Karpas-422 (cell line): ENCODE measurements around the gene BCAS3. TPM values are rescaled to one million over a fixed set of nuclear protein-coding genes. Genes with fewer than 3 reads are reported as not detected.
A peak's percentile ranks its signal among the peaks of the same experiment; 100 is the strongest.

ENCODE experiments used
- DNase-seq: peaks from one replicate; pipeline ENCODE4 v3.0.0-alpha.2; 2015
- H2AFZ ChIP-seq: fragments of 200-600 bp; sonication (generic); 2 replicates; pipeline ENCODE4 v1.6.1; 2014; ENCODE audit warnings: antibody characterized with exemption, low read length, mixed read lengths
- H3K27ac ChIP-seq: fragments of 200-600 bp; sonication (generic); 2 replicates; pipeline ENCODE4 v1.5.1; 2014; ENCODE audit warnings: mild to moderate bottlenecking, low read length, moderate library complexity
- H3K27me3 ChIP-seq: fragments of 200-600 bp; sonication (generic); 2 replicates; pipeline ENCODE4 v1.6.1; 2014; ENCODE audit warnings: low read length, mixed read lengths
- H3K36me3 ChIP-seq: fragments of 200-600 bp; sonication (generic); 2 replicates; pipeline ENCODE4 v1.6.1; 2014; ENCODE audit warnings: low read length, mixed read lengths; ENCODE audit not compliant: insufficient read depth
- H3K4me1 ChIP-seq: fragments of 200-600 bp; sonication (generic); 2 replicates; pipeline ENCODE4 v1.6.1; 2014; ENCODE audit warnings: mild to moderate bottlenecking, low read length, mixed read lengths
- H3K4me2 ChIP-seq: fragments of 200-600 bp; sonication (generic); 2 replicates; pipeline ENCODE4 v1.6.1; 2014; ENCODE audit warnings: low read length, low read depth, mild to moderate bottlenecking; ENCODE audit not compliant: poor library complexity, severe bottlenecking
- H3K4me3 ChIP-seq: fragments of 200-600 bp; sonication (generic); 2 replicates; pipeline ENCODE4 v1.5.1; 2014; ENCODE audit warnings: mild to moderate bottlenecking, antibody characterized with exemption, low read length, mixed read lengths
- H3K79me2 ChIP-seq: fragments of 200-600 bp; sonication (generic); 2 replicates; pipeline ENCODE4 v1.6.1; 2014; ENCODE audit warnings: mild to moderate bottlenecking, low read length, mixed read lengths
- H3K9ac ChIP-seq: fragments of 200-600 bp; sonication (generic); 2 replicates; pipeline ENCODE4 v1.6.0; 2014; ENCODE audit warnings: low read length
- H3K9me2 ChIP-seq: fragments of 200-600 bp; sonication (generic), shearing (Covaris generic); replicated peaks from 2 replicates; pipeline ENCODE4 v1.6.0; 2014; ENCODE audit warnings: mild to moderate bottlenecking, low read length, moderate library complexity; ENCODE audit not compliant: insufficient read depth
- H3K9me3 ChIP-seq: fragments of 300-700, 200-600 bp; sonication (generic); 2 replicates; pipeline ENCODE4 v1.6.1; 2014; ENCODE audit warnings: low read length, mixed read lengths
- H4K20me1 ChIP-seq: fragments of 200-600 bp; sonication (generic); 2 replicates; pipeline ENCODE4 v1.6.1; 2014; ENCODE audit warnings: mild to moderate bottlenecking, antibody characterized with exemption, low read length, low read depth; ENCODE audit not compliant: insufficient read depth
- total RNA-seq: library from RNA; depleted of rRNA; stranded (reverse); fragments of >200 nt; shearing (Covaris generic); gene quantifications from 2 replicates; pipeline ENCODE4 v1.2.3, GENCODE V29; 2014; ENCODE audit warnings: low replicate concordance; rRNA removed

The BCAS3 gene
- 32.6 and 42.6 TPM in 2 replicates for total RNA-seq

- H3K9me2 ChIP-seq, result no peaks in the 10 kb centered on the region
- H2AFZ ChIP-seq, result peak within 1 kb of the TSS; percentile 91
- peaks cover 5% of the 10 kb centered on the region; the same call in 1 of the 2 replicates for H3K79me2 ChIP-seq
- H3K36me3 ChIP-seq, result no peaks in the 10 kb centered on the region
- peak within 1 kb of the TSS; percentile 81 for H3K4me3 ChIP-seq
- H4K20me1 ChIP-seq, result no peaks in the 10 kb centered on the region
- H3K27me3 ChIP-seq, result no peaks in the 10 kb centered on the region
- no peaks in the 10 kb centered on the region for H3K9me3 ChIP-seq
- H3K4me1 ChIP-seq, result peaks cover 12% of the 10 kb centered on the region
- no peak within 1 kb of the TSS for H3K27ac ChIP-seq
- peak within 1 kb of the TSS; percentile 83 for H3K9ac ChIP-seq
- peak within 1 kb of the TSS; percentile 73 for H3K4me2 ChIP-seq
- peak; percentile 99 for DNase-seq
Measured at GRCh38 chr17:60677308-60678117, at the start of gene BCAS3. Gene BCAS3, plus strand, starts transcription at chr17:60677851.

- Histone ChIP-seq H3K9ac (no peak overlapping the region), H3K36me3 (peaks cover 3% of the 10 kb centered on the region; the same call in 1 of the 2 replicates), H3K9me3 (no peaks in the 10 kb centered on the region), H4K20me1 (no peaks in the 10 kb centered on the region), H3K79me2 (peaks cover 63% of the 10 kb centered on the region), H3K4me1 (peaks cover 2% of the 10 kb centered on the region), H2AFZ (no peak overlapping the region), H3K27me3 (no peaks in the 10 kb centered on the region), H3K4me2 (no peak overlapping the region), H3K27ac (no peak overlapping the region), H3K4me3 (no peak overlapping the region), H3K9me2 (no peaks in the 10 kb centered on the region)
- no peak for DNase-seq
Measured at GRCh38 chr17:60628252-60628889, 49.3 kb upstream of the BCAS3 start.

GRCh38 chr17:60629120-60629519 is 48.5 kb upstream of the BCAS3 start:
- no peak overlapping the region for H3K9ac ChIP-seq
- H3K4me1 ChIP-seq, result peaks cover 9% of the 10 kb centered on the region
- H3K27me3 ChIP-seq, result no peaks in the 10 kb centered on the region
- no peak overlapping the region for H3K27ac ChIP-seq
- no peak overlapping the region for H2AFZ ChIP-seq
- H3K4me2 ChIP-seq, result no peak overlapping the region
- no peak for DNase-seq
- no peak overlapping the region for H3K4me3 ChIP-seq
- H3K36me3 ChIP-seq, result peaks cover 3% of the 10 kb centered on the region; the same call in 1 of the 2 replicates
- H3K9me2 ChIP-seq, result no peaks in the 10 kb centered on the region
- peaks cover 58% of the 10 kb centered on the region for H3K79me2 ChIP-seq
- H3K9me3 ChIP-seq, result no peaks in the 10 kb centered on the region
- H4K20me1 ChIP-seq, result no peaks in the 10 kb centered on the region

GRCh38 chr17:60630352-60630751 is 47.3 kb upstream of the BCAS3 start:
- Histone ChIP-seq H3K27me3 (no peaks in the 10 kb centered on the region), H3K4me1 (peaks cover 16% of the 10 kb centered on the region), H3K27ac (no peak overlapping the region), H3K79me2 (peaks cover 55% of the 10 kb centered on the region), H3K9me2 (no peaks in the 10 kb centered on the region), H2AFZ (no peak overlapping the region), H3K36me3 (peaks cover 3% of the 10 kb centered on the region; the same call in 1 of the 2 replicates), H4K20me1 (no peaks in the 10 kb centered on the region), H3K4me3 (no peak overlapping the region), H3K9ac (no peak overlapping the region), H3K4me2 (no peak overlapping the region), H3K9me3 (no peaks in the 10 kb centered on the region)
- no peak for DNase-seq

GRCh38 chr17:60631119-60631518 is 46.5 kb upstream of the BCAS3 start:
- peaks cover 4% of the 10 kb centered on the region; the same call in 1 of the 2 replicates for H3K36me3 ChIP-seq
- H3K79me2 ChIP-seq, result peaks cover 55% of the 10 kb centered on the region
- H3K4me2 ChIP-seq, result no peak overlapping the region
- H3K9ac ChIP-seq, result no peak overlapping the region
- no peaks in the 10 kb centered on the region for H3K9me3 ChIP-seq
- no peak overlapping the region for H3K4me3 ChIP-seq
- no peaks in the 10 kb centered on the region for H4K20me1 ChIP-seq
- H2AFZ ChIP-seq, result no peak overlapping the region
- DNase-seq, result no peak
- no peak overlapping the region for H3K27ac ChIP-seq
- no peaks in the 10 kb centered on the region for H3K27me3 ChIP-seq
- peaks cover 16% of the 10 kb centered on the region for H3K4me1 ChIP-seq
- no peaks in the 10 kb centered on the region for H3K9me2 ChIP-seq

GRCh38 chr17:60637683-60638082 is 40.0 kb upstream of the BCAS3 start:
- no peak overlapping the region for H3K27ac ChIP-seq
- H3K36me3 ChIP-seq, result peaks cover 10% of the 10 kb centered on the region; the same call in 1 of the 2 replicates
- no peaks in the 10 kb centered on the region for H4K20me1 ChIP-seq
- no peaks in the 10 kb centered on the region for H3K9me3 ChIP-seq
- H3K79me2 ChIP-seq, result peaks cover 40% of the 10 kb centered on the region
- no peak overlapping the region for H3K9ac ChIP-seq
- no peak overlapping the region for H2AFZ ChIP-seq
- H3K4me2 ChIP-seq, result no peak overlapping the region
- no peaks in the 10 kb centered on the region for H3K27me3 ChIP-seq
- H3K4me3 ChIP-seq, result no peak overlapping the region
- H3K9me2 ChIP-seq, result no peaks in the 10 kb centered on the region
- no peak for DNase-seq
- peaks cover 27% of the 10 kb centered on the region for H3K4me1 ChIP-seq

GRCh38 chr17:60639019-60639330 is 38.7 kb upstream of the BCAS3 start:
- no peak overlapping the region for H3K4me2 ChIP-seq
- H2AFZ ChIP-seq, result no peak overlapping the region
- no peak overlapping the region for H3K27ac ChIP-seq
- no peaks in the 10 kb centered on the region for H3K27me3 ChIP-seq
- H3K9me2 ChIP-seq, result no peaks in the 10 kb centered on the region
- H3K4me3 ChIP-seq, result no peak overlapping the region
- H3K4me1 ChIP-seq, result peaks cover 19% of the 10 kb centered on the region
- H4K20me1 ChIP-seq, result no peaks in the 10 kb centered on the region
- H3K9ac ChIP-seq, result no peak overlapping the region
- no peaks in the 10 kb centered on the region for H3K9me3 ChIP-seq
- no peak for DNase-seq
- peaks cover 10% of the 10 kb centered on the region; the same call in 1 of the 2 replicates for H3K36me3 ChIP-seq
- peaks cover 47% of the 10 kb centered on the region for H3K79me2 ChIP-seq

GRCh38 chr17:60640503-60640902 is 37.1 kb upstream of the BCAS3 start:
- no peak overlapping the region for H3K4me3 ChIP-seq
- no peaks in the 10 kb centered on the region for H3K9me3 ChIP-seq
- no peaks in the 10 kb centered on the region for H3K27me3 ChIP-seq
- H3K9ac ChIP-seq, result no peak overlapping the region
- H3K27ac ChIP-seq, result no peak overlapping the region
- peaks cover 56% of the 10 kb centered on the region for H3K79me2 ChIP-seq
- no peaks in the 10 kb centered on the region for H3K9me2 ChIP-seq
- no peaks in the 10 kb centered on the region for H4K20me1 ChIP-seq
- H3K4me2 ChIP-seq, result no peak overlapping the region
- H3K4me1 ChIP-seq, result peaks cover 11% of the 10 kb centered on the region
- H3K36me3 ChIP-seq, result peaks cover 9% of the 10 kb centered on the region; the same call in 1 of the 2 replicates
- peak; percentile 51 for DNase-seq
- H2AFZ ChIP-seq, result no peak overlapping the region
